ENCODE measurements around the gene ZSWIM2.
"Not testable (repeated sequence)": the region's sequence is repeated elsewhere in the genome, so short reads cannot be mapped to it uniquely, and the experiment has no call there.

ZSWIM2 gene

DNA sequence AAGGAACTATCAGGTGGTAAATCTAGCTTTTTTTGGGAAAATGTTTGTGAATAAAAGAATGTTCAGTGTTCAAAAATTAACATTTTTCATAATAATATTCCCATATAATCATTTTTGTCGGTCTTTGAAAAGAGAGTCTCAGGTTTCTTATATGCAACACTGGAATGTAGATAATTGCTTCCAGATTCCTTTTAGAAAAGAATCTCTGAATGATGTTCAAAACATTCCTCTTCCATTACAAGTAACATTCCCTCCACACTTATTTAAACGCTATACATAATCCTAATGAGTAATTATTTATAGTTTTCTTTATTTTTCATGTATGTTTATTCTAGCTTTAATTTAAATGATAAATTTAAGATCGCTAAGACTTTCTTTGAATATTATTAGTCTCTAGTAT is 7.0 kb downstream of the ZSWIM2 start:
- no peak for DNase-seq

DNA sequence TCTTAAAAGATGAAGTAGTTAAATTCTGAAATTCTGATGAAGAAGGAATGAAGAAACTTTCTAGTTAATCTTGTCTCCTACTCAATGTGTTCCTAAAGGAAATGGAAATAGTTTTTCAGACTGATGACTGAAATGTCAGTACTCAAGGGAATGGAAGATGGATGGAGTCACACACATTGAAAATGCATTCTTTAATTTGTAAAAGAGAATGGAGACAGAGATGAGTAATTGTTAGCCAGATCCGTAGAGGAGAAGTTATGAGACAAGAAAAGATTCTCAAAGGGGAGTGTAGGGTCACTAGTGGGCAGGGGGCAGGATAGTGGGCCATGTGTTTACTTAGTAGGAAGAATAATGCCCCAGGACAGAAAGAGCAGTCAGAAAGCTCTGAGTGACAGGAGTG is 13.3 kb downstream of the ZSWIM2 start:
- DNase-seq = no peak

DNA sequence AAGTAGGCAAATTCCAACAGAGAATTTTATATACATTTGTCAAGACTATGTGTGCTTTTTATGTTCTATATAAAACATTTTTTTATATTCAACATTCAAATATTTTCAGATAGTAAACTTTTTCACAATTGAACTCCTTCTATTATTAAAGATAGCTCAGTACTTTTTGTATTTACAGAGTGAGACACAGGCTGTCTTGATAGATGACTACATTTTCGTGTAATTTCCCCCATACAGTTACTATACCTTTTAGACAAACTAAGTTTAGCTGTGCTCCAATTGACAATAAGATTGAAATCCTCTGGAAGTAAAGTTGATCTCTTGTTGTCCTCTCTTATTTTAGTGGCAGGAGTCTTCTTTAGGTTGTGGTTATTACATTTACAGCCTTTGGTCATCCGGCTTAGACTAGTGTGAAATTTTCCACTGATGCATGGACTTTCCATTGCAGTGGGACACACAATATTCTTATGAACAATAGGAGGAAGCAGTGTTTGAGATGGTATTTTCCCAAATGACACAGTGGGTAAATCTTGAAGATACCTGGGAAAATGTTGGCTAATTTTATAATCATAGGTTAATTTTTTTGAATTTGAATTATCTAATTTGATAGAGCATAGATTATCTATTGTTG is 21.0 kb downstream of the ZSWIM2 start:
- no peak for DNase-seq

DNA sequence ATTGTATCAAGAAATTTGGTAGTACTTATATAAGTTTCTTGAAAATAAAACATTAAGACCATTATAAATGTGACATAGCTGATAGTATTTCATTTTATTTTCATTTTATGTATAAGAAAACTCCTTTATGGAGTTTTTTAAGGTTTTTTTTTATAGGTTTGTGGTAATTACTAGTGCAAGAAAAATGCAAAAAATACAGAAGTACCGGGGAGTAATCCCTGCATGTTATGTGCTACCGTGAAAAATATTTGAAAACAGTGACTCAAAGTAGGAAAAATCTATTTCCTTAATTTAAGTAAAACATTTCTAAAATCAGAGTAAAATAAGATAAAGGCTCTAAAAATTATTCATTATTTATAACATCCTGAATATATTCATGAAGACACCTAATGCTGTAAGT is 21.6 kb downstream of the ZSWIM2 start:
- no peak for DNase-seq

DNA sequence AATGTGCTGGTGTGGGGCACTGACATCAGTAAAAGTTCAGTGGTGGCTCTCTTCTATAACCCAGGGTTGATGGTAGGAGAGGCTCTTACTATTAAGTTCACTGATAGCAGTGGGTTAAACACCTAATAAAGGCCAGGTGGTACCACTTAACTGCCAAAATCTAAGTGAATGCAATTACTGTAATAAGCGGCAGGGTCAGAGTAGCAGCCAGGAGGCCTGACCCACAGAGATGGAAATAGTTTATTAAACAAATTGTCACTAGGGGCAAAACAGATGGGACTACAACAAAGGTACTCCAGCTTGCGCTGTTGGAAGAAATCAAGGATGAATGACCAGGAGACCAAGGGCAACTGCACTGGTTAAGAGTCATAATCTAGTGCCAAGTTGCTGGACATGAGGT is 26.6 kb downstream of the ZSWIM2 start:
- no peak for DNase-seq

DNA sequence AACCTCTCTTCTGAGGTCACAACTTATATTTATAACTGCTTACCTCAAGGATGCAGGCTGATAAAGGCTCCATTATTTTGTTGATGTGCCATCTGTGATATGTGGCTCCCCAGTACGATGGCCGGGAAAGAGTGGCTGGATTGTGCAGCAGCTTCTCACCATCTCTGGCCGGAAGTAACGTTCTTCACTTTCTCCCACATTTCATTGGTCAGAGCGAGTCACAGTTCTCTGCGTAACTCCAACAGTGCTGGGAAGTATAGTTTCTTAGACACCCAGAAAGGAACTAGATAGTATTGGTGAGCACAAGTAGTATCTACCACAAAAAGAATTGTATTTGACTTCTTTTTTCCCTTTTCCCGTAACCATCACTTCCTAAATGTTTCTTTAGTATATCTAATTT is 28.7 kb downstream of the ZSWIM2 start:
- DNase-seq = no peak

DNA sequence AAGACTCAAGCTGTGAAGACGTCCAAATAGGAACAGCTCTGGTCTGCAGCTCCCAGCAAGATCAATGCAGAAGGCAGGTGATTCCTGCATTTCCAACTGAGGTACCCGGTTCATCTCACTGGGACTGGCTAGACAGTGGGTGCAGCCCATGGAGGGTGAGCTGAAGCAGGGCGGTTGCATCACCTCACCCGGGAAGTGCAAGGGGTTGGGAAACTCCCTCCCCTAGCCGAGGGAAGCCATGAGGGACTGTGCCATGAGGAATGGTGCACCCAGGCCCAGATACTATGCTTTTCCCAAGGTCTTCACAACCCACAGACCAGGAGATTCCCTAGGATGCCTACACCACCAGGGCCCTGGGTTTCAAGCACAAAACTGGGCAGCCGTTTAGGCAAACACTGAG is 37.2 kb downstream of the ZSWIM2 start:
- DNase-seq = not testable (repeated sequence)

DNA sequence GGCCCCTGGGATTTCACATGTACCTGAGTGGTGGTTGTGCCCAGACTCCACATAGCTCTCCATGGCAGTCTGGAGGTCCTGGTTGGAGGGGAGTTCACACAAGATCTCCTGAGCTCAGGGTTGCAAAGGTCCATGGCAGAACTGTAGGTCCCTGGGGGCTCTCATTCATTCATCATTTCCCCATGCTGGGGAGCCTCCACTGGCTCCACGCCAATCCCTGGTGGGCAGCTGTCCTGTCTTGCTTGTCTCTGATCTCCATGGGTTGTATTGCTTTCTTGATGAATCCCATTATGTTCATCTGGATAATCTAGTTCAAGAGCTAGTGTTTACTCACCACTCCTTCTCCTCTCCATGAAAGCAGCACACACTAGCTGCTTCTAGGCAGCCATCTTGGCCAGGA is 42.4 kb downstream of the ZSWIM2 start:
- DNase-seq = no peak

DNA sequence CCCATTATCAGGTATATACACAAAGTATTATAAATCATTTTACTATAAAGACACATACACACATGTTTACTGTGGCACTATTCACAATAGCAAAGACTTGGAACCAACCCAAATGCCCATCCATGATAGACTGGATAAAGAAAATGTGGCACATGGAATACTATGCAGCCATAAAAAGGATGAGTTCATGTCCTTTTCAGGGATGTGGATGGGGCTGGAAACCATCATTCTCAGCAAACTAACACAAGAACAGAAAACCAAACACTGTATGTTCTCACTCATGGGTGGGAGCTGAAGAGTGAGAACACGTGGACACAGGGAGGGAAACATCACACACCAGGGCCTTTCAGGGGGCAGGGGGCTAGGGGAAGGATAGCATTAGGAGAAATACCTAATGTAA is 50.4 kb downstream of the ZSWIM2 start:
- DNase-seq = not testable (repeated sequence)

DNA sequence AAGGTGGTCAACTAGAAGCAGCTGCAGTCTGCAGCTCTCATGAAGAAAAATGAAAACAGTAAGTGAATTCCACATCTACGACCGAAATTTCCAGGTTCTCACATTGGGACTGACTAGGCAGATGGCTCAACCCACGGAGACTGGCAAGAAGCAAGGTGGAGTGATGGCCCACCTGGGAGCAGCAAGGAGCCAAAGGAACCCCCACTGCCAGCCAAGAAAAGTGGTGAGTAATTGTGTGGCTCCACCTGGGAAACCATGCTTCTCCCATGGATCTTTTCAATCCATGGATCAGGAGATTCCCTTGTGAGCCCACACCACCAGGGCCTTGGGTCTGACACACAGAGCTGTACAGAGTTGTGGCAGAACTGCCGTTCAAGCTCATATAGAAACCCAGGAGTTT is 64.0 kb downstream of the ZSWIM2 start:
- no peak for DNase-seq

DNA sequence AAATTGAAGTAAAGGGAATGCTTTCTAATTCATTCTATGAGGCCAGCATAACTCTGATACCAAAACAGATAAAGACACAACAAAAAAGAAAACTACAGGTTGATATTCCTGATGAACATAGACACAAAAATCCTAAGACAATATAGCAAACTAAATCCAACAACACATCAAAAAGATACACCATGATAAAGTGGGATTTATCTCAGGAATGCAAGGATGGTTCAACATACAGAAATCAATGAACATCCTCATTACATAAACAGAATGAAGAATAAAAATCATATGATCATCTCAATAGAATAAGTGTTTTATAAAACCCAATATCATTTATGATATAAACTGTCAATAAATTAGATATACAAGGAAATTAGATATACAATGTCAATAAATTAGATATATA is 65.7 kb downstream of the ZSWIM2 start:
- DNase-seq = no peak

DNA sequence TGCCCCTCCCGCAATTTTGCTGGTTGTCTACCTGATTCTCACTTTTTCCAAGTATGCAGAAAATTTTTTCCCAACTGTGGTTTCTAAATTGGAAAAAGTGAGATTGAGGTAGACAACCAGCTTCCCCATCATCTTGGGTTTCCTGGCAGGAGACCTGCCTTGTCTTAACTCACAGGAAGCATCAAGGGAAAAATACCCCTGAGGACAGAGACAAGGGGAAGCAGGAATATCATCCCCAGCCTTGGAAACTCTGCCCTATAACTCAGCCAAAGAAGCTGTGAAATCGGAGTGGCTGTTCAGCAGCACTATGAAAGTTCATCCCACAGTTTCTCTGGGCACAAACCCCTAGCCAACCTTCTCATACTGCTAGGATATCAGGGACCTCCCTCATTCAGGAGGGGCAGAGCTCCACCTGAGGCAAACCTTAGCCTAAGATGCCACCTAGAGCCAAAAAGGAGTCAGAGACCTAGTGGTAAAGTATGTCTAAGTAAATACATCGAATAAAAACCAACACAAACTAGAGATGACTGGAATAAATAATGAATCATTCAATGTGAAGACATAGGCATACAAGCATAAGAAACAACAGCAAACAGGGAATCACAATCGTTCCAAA is 68.2 kb downstream of the ZSWIM2 start:
- no peak for DNase-seq
